Iris pigment epithelial cell (primary cell): ENCODE data around the gene GZMA.
A peak's percentile ranks its signal among the peaks of the same experiment; 100 is the strongest.

Experiments used
- DNase-seq: peaks from one replicate; pipeline ENCODE4 v3.0.0-alpha.2; 2011; ENCODE audit warnings: low read depth

The GZMA gene

GRCh38 chr5:55110217-55110616 lies 7.8 kb downstream of the GZMA start:
- DNase-seq = no peak

- no peak for DNase-seq
Observed at GRCh38 chr5:55113327-55113726, 10.9 kb downstream of the GZMA start.

- DNase-seq = no peak
Observed at GRCh38 chr5:55114061-55114460, 11.6 kb downstream of the GZMA start.

- no peak for DNase-seq
Observed at GRCh38 chr5:55123365-55123764, 20.9 kb downstream of the GZMA start.

GRCh38 chr5:55134053-55134722 lies 31.7 kb downstream of the GZMA start:
- DNase-seq = no peak

- no peak for DNase-seq
Observed at GRCh38 chr5:55136521-55136920, 34.1 kb downstream of the GZMA start.

- no peak for DNase-seq
Observed at GRCh38 chr5:55140908-55141665, 38.6 kb downstream of the GZMA start.

- no peak for DNase-seq
Observed at GRCh38 chr5:55141945-55142690, 39.7 kb downstream of the GZMA start.

GRCh38 chr5:55143624-55144023 lies 41.2 kb downstream of the GZMA start:
- no peak for DNase-seq

- DNase-seq = no peak
Observed at GRCh38 chr5:55146080-55146479, 43.6 kb downstream of the GZMA start.

GRCh38 chr5:55146543-55147151 lies 44.2 kb downstream of the GZMA start:
- peak; percentile 78 for DNase-seq

- no peak for DNase-seq
Observed at GRCh38 chr5:55149308-55149795, 46.9 kb downstream of the GZMA start.

GRCh38 chr5:55151923-55152842 lies 49.7 kb downstream of the GZMA start:
- DNase-seq = peak; percentile 93

GRCh38 chr5:55154873-55155272 lies 52.4 kb downstream of the GZMA start:
- peak; percentile 83 for DNase-seq
